GM12878 (cell line): ENCODE data around the gene CBX2. TPM values are rescaled to one million over a fixed set of nuclear protein-coding genes. Genes with fewer than 3 reads are reported as not detected.

Experiments used
- ATAC-seq: fragments of 200-7000 bp; cut with Tn5 transposase; 3 replicates; pipeline ENCODE4 v1.9.1; 2020; ENCODE audit warnings: mild to moderate bottlenecking, moderate library complexity
- BruUV-seq: library from RNA; stranded (reverse); fragments of 400-500 nt; replicated peaks from 2 replicates; lab custom pipeline; 2021; lab: Mats Ljungman, UMichigan
- CTCF ChIA-PET: fragments of 300-600 bp; sonication (Branson Sonifier 250); formaldehyde crosslinking; extraction: SDS; loops from one replicate; lab custom pipeline; 2021; ENCODE audit warnings: inconsistent platforms; lab: Yijun Ruan, JAX
- POLR2A ChIA-PET: fragments of 350-600 bp; formaldehyde crosslinking; extraction: SDS; loops from one replicate; lab custom pipeline; 2021; ENCODE audit warnings: inconsistent platforms; lab: Charles Lee
- RAD21 ChIA-PET: fragments of 300-600 bp; sonication (Branson Sonifier 250); formaldehyde crosslinking; loops from one replicate; lab custom pipeline; 2023; ENCODE audit warnings: antibody characterized with exemption; ENCODE audit not compliant: unreplicated experiment; lab: Charles Lee
- SMC1A ChIA-PET: fragments of 300-600 bp; sonication (Branson Sonifier 250); formaldehyde crosslinking; loops from one replicate; lab custom pipeline; 2023; ENCODE audit not compliant: unreplicated experiment, uncharacterized antibody; lab: Charles Lee
- DNase-seq: peaks from one replicate; pipeline ENCODE4 v3.0.0-alpha.2; 2011; ENCODE audit warnings: low read depth, low spot score
- FAIRE-seq: peaks from 3 replicates; lab custom pipeline; 2011; peaks lifted over from hg19 to GRCh38; lab: Jason Lieb, UNC
- H2AFZ ChIP-seq: 2 replicates; pipeline ENCODE4 v1.6.0; 2011; ENCODE audit warnings: low read depth, low read length, control low read depth; ENCODE audit not compliant: control insufficient read depth
- H3K27ac ChIP-seq: 2 replicates; pipeline ENCODE4 v1.5.1; 2011; ENCODE audit warnings: control low read depth; ENCODE audit not compliant: control insufficient read depth, insufficient read depth
- H3K27me3 ChIP-seq, 2 experiments: replicated peaks in 1 of 2; 2 replicates each; pipeline versions ENCODE4 v1.6.0 to v1.6.1; 2011; ENCODE audit warnings: low read length in 1 of 2; ENCODE audit not compliant: control insufficient read depth in 2 of 2, insufficient read depth in 2 of 2
- H3K36me3 ChIP-seq, 2 experiments: 2 replicates each; pipeline ENCODE4 v1.5.1; 2011; ENCODE audit warnings: low read length in 1 of 2; ENCODE audit not compliant: control insufficient read depth in 2 of 2, insufficient read depth in 2 of 2
- H3K4me1 ChIP-seq: 2 replicates; pipeline ENCODE4 v1.6.1; 2011; ENCODE audit warnings: mild to moderate bottlenecking, low read length, moderate library complexity, mixed read lengths; ENCODE audit not compliant: control insufficient read depth, insufficient read depth
- H3K4me2 ChIP-seq: 2 replicates; pipeline ENCODE4 v1.6.0; 2011; ENCODE audit warnings: control low read depth; ENCODE audit not compliant: control insufficient read depth, insufficient read depth
- H3K4me3 ChIP-seq: fragments of 200-600 bp; sonication (generic); 2 replicates; pipeline ENCODE4 v1.5.1; 2016
- H3K79me2 ChIP-seq: 2 replicates; pipeline ENCODE4 v1.6.0; 2011; ENCODE audit warnings: low read length; ENCODE audit not compliant: control insufficient read depth, insufficient read depth
- H3K9ac ChIP-seq: 2 replicates; pipeline ENCODE4 v1.8.0; 2011; ENCODE audit warnings: low read length, control low read depth, mixed read lengths; ENCODE audit not compliant: control insufficient read depth, insufficient read depth
- H3K9me3 ChIP-seq: replicated peaks from 3 replicates; pipeline ENCODE4 v1.5.1; 2011; ENCODE audit warnings: mild to moderate bottlenecking, low read length; ENCODE audit not compliant: control insufficient read depth, insufficient read depth
- H4K20me1 ChIP-seq: 2 replicates; pipeline ENCODE4 v1.6.0; 2011; ENCODE audit not compliant: control insufficient read depth, insufficient read depth
- CBFB ChIP-seq: IDR thresholded peaks from 2 replicates; pipeline ENCODE4 v1.6.1; 2016; ENCODE audit warnings: antibody characterized with exemption, low read depth
- ESRRA ChIP-seq: IDR thresholded peaks from 2 replicates; pipeline ENCODE4 v1.6.1; 2012; ENCODE audit warnings: mild to moderate bottlenecking, low read length, improper control_type of control experiment
- JUND ChIP-seq: IDR thresholded peaks from 2 replicates; pipeline ENCODE4 v1.6.1; 2012; ENCODE audit warnings: low read depth, mild to moderate bottlenecking, low read length, improper control_type of control experiment, moderate library complexity
- KAT2A ChIP-seq: conservative IDR thresholded peaks from 2 replicates; pipeline ENCODE4 v1.6.1; 2011; ENCODE audit warnings: low read depth, low read length; ENCODE audit not compliant: control insufficient read depth
- NFYB ChIP-seq: IDR thresholded peaks from 2 replicates; pipeline ENCODE4 v1.6.1; 2011; ENCODE audit warnings: low read depth, mild to moderate bottlenecking, low read length, improper control_type of control experiment, moderate library complexity; ENCODE audit not compliant: insufficient read depth
- SP1 ChIP-seq: IDR thresholded peaks from one replicate; pipeline ENCODE4 v1.6.1; 2011; ENCODE audit warnings: low read depth, low read length
- YBX1 ChIP-seq: fragments of 450-650 bp; IDR thresholded peaks from 2 replicates; pipeline ENCODE4 v1.6.1; 2016; ENCODE audit warnings: antibody characterized with exemption
- ZNF24 ChIP-seq: fragments of 450-650 bp; IDR thresholded peaks from 2 replicates; pipeline ENCODE4 v1.6.1; 2017; ENCODE audit warnings: antibody characterized with exemption, mild to moderate bottlenecking
- ZNF622 ChIP-seq: fragments of 450-650 bp; IDR thresholded peaks from 2 replicates; pipeline ENCODE4 v1.6.1; 2017; ENCODE audit warnings: mild to moderate bottlenecking, inconsistent platforms
- WGBS: methylation state at CpG from one replicate; pipeline ENCODE4 v1.1.6; 2016; ENCODE audit warnings: low lambda C conversion rate; ENCODE audit not compliant: insufficient replicate concordance, insufficient coverage; ENCODE audit errors: missing lambda C conversion rate; 5-methylcytosine and 5-hydroxymethylcytosine counted together
- in situ Hi-C: fragments of 300-500 bp; cut with MboI; formaldehyde crosslinking; loops from 9 replicates; pipeline ENCODE4 v1.14.3; 2018; ENCODE audit warnings: mixed read lengths
- intact Hi-C: fragments of 100-400 bp; cut with micrococcal nuclease; formaldehyde crosslinking; loops from one replicate; pipeline ENCODE4 v1.14.2; 2022; ENCODE audit not compliant: unreplicated experiment
- polyA plus RNA-seq, 11 experiments: library from polyadenylated mRNA; depleted of rRNA in 4 of 11; unstranded in 6 of 11; stranded (reverse) in 5 of 11; fragments of >200 nt; fragmentation: Nextera tagmentation in 4 of 11; fragmentation: Illumina TruSeq in 1 of 11; extraction: Ambion mirVana in 4 of 11; extraction: Trizol in 1 of 11; gene quantifications; 1 replicate in 1 of 11; 2 replicates in 10 of 11; pipeline versions ENCODE4 v1.2.1 to v1.2.3, GENCODE V29; 2011 to 2016; ENCODE audit warnings: inconsistent platforms in 2 of 11, missing spikeins in 2 of 11, low read depth in 1 of 11
- total RNA-seq, 4 experiments: library from RNA; depleted of rRNA in 3 of 4; stranded (reverse); fragments of >200 nt in 3 of 4; fragmentation: Illumina TruSeq in 1 of 4; extraction: Trizol in 1 of 4; gene quantifications; 2 replicates each; pipeline versions ENCODE4 v1.2.1 to v1.2.3, GENCODE V29; 2013 to 2021
- TF ChIP-seq, protein P1 (sequence below): fragments of 450-650 bp; IDR thresholded peaks from 2 replicates; pipeline ENCODE4 v1.6.1; 2016; ENCODE audit warnings: mild to moderate bottlenecking
- TF ChIP-seq, protein P2 (sequence below): fragments of 450-650 bp; IDR thresholded peaks from 2 replicates; pipeline ENCODE4 v1.6.1; 2017; ENCODE audit warnings: mild to moderate bottlenecking, moderate library complexity
- TF ChIP-seq, protein P3 (sequence below): fragments of 450-650 bp; conservative IDR thresholded peaks from 2 replicates; pipeline ENCODE4 v1.6.1; 2017; ENCODE audit warnings: mild to moderate bottlenecking, moderate library complexity
- TF ChIP-seq, protein P4 (sequence below): fragments of 450-650 bp; IDR thresholded peaks from 2 replicates; pipeline ENCODE4 v1.6.1; 2017; ENCODE audit warnings: mild to moderate bottlenecking, low read depth, inconsistent platforms; ENCODE audit not compliant: poor library complexity, severe bottlenecking

CBX2 gene
- total and polyA plus RNA-seq, 10 of the 15 experiments (the other 5 are each of a cell fraction or from before 2014, with no cell fraction given) = 0.35 to 7.5 (median 4.2) TPM

DNA sequence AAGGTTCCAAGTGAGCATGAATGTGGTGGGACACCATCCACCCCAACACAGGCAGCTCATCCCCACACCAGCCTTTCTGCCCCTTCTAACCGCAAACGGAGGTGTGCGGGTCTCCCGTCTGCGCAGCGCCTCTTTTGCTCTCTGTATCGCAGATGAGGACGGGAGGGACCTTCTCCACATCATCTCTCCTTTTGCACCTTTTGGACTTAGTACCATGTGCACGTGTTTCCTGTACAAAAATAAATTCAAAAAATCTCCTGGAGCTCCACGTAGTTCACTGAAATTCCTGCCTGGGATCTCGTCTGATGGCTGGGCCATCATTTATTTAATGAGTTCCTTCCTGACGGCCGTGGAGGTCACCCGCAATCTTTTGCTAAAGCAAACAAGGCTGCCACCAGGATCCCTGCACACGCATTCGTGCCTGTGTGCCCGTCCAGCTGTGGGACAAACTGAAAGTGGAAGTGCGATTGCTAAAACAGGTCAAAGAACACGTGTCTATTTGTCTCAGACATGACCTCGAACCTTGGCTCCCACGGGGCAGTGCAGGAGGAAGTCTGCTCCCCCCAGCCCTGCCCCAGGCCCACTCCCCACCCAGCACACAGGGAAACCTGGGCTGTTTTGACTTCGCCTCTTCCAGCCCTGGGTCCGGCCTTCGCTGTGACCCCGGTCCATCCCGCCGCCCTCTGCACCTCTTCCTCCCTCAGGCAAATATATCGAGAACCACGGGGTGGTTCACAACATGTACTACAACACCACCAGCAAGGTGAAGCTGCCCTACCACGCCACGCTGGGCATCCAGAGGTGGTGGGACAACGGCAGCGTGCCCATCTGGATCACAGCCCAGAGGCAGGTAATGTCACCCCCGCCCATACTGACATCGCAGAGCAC lies 44.9 kb upstream of the CBX2 start:
- Histone ChIP-seq H3K4me1 (peaks cover 6% of the 10 kb centered on the region), H3K9me3 (no peaks in the 10 kb centered on the region), H4K20me1 (no peaks in the 10 kb centered on the region), H3K9ac (peak overlapping the region; percentile 60), H3K4me3 (peak overlapping the region; percentile 65), H2AFZ (peak overlapping the region; percentile 73), H3K27me3 (no peaks in the 10 kb centered on the region; a peak in 1 of 4 replicates), H3K36me3 (no peaks in the 10 kb centered on the region; a peak in 1 of 4 replicates), H3K79me2 (peaks cover 7% of the 10 kb centered on the region), H3K27ac (peak overlapping the region; percentile 28), H3K4me2 (peak overlapping the region; percentile 48)
- CTCF ChIA-PET = interaction anchor here (1.1 to 2.0 kb wide), 3 partner anchors 9 to 104 kb away, joined by 3 to 16 read pairs (median 5); no protein-coding TSS in a partner anchor
- RAD21 ChIA-PET = interaction anchor here (0.9 to 1.2 kb wide), 3 partner anchors 9 to 120 kb away, joined by 3 read pairs; no protein-coding TSS in a partner anchor
- FAIRE-seq = peak; percentile 91
- POLR2A ChIA-PET = interaction anchor here (1.4 kb wide), 1 partner anchor 13 kb away, joined by 9 read pairs; no protein-coding TSS in a partner anchor
- peak; percentile 55 for DNase-seq
- peak; percentile 83 for ATAC-seq
- intact Hi-C loops (no loop called here), in situ Hi-C loops (no loop called here)
- WGBS = 35% methylated on average over 34 of the region's 35 CpGs
- SMC1A ChIA-PET = interaction anchor here (1.1 kb wide), 1 partner anchor 12 kb away, joined by 3 read pairs; no protein-coding TSS in a partner anchor
- TSS peak; percentile 85 for BruUV-seq
- TF ChIP-seq JUND (no peak), ZNF24 (no peak), ESRRA (no peak), ZNF622 (no peak), KAT2A (no peak), SP1 (no peak), YBX1 (no peak), NFYB (no peak), CBFB (no peak)
- TF ChIP-seq, protein P1, sequence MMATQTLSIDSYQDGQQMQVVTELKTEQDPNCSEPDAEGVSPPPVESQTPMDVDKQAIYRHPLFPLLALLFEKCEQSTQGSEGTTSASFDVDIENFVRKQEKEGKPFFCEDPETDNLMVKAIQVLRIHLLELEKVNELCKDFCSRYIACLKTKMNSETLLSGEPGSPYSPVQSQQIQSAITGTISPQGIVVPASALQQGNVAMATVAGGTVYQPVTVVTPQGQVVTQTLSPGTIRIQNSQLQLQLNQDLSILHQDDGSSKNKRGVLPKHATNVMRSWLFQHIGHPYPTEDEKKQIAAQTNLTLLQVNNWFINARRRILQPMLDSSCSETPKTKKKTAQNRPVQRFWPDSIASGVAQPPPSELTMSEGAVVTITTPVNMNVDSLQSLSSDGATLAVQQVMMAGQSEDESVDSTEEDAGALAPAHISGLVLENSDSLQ = no peak
- TF ChIP-seq, protein P2, sequence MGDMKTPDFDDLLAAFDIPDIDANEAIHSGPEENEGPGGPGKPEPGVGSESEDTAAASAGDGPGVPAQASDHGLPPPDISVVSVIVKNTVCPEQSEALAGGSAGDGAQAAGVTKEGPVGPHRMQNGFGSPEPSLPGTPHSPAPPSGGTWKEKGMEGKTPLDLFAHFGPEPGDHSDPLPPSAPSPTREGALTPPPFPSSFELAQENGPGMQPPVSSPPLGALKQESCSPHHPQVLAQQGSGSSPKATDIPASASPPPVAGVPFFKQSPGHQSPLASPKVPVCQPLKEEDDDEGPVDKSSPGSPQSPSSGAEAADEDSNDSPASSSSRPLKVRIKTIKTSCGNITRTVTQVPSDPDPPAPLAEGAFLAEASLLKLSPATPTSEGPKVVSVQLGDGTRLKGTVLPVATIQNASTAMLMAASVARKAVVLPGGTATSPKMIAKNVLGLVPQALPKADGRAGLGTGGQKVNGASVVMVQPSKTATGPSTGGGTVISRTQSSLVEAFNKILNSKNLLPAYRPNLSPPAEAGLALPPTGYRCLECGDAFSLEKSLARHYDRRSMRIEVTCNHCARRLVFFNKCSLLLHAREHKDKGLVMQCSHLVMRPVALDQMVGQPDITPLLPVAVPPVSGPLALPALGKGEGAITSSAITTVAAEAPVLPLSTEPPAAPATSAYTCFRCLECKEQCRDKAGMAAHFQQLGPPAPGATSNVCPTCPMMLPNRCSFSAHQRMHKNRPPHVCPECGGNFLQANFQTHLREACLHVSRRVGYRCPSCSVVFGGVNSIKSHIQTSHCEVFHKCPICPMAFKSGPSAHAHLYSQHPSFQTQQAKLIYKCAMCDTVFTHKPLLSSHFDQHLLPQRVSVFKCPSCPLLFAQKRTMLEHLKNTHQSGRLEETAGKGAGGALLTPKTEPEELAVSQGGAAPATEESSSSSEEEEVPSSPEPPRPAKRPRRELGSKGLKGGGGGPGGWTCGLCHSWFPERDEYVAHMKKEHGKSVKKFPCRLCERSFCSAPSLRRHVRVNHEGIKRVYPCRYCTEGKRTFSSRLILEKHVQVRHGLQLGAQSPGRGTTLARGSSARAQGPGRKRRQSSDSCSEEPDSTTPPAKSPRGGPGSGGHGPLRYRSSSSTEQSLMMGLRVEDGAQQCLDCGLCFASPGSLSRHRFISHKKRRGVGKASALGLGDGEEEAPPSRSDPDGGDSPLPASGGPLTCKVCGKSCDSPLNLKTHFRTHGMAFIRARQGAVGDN = peak; percentile 93
- TF ChIP-seq, protein P3, sequence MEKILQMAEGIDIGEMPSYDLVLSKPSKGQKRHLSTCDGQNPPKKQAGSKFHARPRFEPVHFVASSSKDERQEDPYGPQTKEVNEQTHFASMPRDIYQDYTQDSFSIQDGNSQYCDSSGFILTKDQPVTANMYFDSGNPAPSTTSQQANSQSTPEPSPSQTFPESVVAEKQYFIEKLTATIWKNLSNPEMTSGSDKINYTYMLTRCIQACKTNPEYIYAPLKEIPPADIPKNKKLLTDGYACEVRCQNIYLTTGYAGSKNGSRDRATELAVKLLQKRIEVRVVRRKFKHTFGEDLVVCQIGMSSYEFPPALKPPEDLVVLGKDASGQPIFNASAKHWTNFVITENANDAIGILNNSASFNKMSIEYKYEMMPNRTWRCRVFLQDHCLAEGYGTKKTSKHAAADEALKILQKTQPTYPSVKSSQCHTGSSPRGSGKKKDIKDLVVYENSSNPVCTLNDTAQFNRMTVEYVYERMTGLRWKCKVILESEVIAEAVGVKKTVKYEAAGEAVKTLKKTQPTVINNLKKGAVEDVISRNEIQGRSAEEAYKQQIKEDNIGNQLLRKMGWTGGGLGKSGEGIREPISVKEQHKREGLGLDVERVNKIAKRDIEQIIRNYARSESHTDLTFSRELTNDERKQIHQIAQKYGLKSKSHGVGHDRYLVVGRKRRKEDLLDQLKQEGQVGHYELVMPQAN = 0 out of 2 replicates have a peak, but pooled peaks have one; percentile 40
- TF ChIP-seq, protein P4, sequence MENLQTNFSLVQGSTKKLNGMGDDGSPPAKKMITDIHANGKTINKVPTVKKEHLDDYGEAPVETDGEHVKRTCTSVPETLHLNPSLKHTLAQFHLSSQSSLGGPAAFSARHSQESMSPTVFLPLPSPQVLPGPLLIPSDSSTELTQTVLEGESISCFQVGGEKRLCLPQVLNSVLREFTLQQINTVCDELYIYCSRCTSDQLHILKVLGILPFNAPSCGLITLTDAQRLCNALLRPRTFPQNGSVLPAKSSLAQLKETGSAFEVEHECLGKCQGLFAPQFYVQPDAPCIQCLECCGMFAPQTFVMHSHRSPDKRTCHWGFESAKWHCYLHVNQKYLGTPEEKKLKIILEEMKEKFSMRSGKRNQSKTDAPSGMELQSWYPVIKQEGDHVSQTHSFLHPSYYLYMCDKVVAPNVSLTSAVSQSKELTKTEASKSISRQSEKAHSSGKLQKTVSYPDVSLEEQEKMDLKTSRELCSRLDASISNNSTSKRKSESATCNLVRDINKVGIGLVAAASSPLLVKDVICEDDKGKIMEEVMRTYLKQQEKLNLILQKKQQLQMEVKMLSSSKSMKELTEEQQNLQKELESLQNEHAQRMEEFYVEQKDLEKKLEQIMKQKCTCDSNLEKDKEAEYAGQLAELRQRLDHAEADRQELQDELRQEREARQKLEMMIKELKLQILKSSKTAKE = peak; percentile 42
